Measurements from ENCODE around the gene SARM1.

DNA sequence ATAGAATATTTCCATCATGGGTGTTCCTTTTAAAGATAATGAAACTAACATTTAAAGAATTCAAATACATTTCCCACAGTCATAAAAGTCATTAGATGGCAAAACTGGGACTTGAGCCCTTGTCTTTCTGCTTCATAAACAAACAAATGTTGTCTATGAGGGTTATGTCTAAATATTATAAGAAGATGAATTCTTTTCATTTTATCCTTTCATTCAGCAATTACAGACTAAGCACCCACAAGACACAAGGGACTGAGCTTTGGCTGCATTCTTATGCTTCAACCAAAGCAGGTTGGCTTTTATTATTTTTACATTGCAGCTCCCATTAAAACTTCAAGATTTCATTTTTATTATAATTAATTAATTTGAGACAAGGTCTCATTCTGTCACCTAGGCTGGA lies 14.9 kb downstream of the SARM1 start:
- no peak for TF ChIP-seq POLR2A (IDR thresholded peaks at IDR 0.05)
- TF ChIP-seq, protein P1, sequence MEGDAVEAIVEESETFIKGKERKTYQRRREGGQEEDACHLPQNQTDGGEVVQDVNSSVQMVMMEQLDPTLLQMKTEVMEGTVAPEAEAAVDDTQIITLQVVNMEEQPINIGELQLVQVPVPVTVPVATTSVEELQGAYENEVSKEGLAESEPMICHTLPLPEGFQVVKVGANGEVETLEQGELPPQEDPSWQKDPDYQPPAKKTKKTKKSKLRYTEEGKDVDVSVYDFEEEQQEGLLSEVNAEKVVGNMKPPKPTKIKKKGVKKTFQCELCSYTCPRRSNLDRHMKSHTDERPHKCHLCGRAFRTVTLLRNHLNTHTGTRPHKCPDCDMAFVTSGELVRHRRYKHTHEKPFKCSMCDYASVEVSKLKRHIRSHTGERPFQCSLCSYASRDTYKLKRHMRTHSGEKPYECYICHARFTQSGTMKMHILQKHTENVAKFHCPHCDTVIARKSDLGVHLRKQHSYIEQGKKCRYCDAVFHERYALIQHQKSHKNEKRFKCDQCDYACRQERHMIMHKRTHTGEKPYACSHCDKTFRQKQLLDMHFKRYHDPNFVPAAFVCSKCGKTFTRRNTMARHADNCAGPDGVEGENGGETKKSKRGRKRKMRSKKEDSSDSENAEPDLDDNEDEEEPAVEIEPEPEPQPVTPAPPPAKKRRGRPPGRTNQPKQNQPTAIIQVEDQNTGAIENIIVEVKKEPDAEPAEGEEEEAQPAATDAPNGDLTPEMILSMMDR (IDR thresholded peaks at IDR 0.05) = no peak

All from thyroid gland (tissue), 4 donors.